Stimulated activated CD4-positive, alpha-beta T cell treated with anti-CD3 and anti-CD28 coated beads, TNF-alpha, amount 100 ng/mL, for 1 hour (primary cell): ENCODE results near the gene DST.
A peak's percentile ranks its signal among the peaks of the same experiment; 100 is the strongest.
"Not testable (repeated sequence)": the region's sequence is repeated elsewhere in the genome, so short reads cannot be mapped to it uniquely, and the experiment has no call there.

Experiments
- DNase-seq, 3 donors: peaks; one replicate each; pipeline ENCODE4 v3.0.0-alpha.2; 2020; ENCODE audit warnings: low read depth in 3 of 3, low spot score in 1 of 3

DST gene

DNA sequence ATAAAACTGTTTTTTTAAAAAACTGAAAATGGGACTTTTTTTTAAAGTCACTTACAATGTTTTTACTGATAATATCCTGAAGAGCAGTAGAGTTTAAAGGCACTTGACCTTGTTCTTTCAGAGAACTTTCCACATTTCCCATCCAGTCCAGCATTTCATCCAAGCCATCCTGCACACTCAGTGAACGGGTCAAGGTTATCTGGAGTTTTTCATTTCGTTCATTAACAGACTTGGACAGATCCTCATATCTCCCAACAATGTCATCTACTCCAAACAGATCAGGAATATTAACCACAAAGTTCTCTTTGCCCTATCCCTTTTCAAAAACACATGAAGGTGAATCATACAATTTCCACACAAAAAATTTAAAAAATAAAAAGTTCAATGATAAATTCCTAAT lies 69.1 kb downstream of the DST start:
- no peak for DNase-seq

DNA sequence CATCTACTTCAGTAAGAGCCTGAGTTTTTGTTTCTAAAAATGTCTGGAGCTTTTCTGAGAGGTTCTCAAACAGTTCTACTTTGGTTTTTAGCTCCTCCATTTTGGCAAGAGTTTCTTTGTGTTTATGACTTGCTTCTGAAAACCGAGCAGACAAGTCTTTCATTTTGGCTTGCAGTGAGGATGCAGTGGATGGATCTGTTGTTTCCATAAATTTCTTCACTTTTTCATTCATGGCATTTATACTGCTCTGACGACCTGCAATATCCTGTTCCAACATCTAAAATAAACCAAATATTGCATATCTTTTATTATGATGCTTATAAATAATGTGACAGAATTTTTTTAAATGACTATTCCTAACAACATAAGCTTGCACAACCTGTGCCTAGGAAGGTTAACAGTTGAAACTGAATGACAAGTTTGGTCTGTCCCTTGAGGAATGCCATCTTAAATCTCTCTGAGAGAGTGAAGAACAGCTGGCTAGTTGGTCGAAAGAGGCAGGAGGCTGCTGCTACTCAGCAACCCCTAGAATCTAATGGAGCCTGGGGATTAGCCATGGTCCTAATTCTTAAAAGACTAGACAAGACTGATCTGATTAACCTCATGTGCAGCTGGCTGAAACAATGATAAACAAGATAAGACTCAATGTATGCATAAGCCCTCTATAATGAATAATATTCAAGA lies 69.8 kb downstream of the DST start:
- DNase-seq: no peak

DNA sequence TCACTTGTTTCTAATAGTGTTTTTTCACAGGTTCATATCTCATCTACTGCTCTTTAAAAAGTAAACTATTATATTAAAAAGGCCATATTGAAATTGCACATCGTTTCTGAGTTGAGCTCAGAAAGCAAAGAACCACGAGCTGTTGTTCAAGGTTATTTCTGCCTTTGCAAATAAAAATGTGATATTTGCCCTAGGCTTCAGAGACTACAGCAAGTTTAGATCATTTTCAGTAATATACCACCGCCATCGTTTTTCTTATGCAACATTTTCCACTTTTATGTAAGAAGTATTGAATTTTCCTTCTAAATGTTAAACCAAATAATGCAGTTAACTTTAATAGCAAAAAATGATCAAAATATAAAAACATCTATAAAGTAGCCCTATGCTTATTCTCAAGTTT lies 71.1 kb downstream of the DST start:
- no peak for DNase-seq

DNA sequence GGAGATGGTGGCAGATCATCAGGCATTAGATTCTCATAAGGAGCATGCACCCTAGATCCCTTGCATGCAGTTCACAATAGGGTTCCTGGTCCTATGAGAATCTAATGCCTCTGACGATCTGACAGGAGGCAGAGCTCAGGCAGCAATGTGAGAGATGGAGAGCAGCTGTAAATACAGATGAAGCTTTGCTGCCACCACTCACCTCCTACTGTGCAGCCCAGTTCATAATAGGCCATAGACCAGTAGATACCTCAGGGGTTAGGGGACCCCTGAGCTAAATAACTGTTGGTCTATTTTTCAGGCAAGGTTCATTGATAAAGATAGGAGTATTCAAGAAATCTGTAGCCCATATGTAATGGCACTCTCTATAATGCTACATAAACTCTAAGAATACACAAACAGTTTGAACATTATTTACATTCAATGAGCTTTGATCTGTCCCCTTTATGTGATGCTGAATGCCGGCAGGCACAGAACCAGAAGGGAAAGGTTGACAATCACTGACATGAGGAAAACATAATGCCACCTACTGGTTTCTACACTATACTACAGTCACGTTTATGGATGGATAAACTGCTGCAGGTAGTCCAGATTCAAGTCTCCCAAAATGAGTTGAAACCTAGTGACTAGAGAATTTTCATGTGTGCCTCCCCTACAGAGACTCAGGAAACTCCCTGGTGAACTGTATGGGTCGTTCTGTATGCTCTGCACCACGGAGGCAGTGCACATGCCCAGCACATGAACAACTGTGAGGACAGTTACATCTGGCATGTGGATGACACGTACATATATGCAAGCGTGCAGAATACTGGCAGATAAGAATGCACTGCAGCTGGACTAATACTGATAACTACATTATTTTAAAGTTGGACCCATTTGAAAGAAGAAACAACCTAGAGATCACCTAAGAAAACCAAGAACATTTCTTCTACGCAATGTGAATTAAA lies 72.0 kb downstream of the DST start:
- no peak for DNase-seq

DNA sequence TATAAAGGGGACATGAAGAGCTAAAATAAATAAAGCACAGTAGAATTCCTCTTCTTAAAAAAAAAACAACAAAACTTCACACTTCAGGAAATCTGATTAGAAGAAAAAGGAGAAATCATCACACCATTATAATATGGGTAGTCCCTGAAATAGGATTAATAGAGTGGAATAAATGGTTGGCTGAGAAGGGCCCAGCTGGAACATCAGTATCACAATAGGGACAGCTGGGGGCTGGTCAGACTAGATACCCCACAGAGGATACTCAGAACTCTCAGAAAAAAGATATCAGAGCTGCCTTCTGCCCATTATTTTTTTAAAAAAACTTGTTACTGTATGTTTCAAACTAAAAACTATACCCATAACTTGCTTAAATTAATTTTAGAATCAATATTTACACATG lies 75.2 kb downstream of the DST start:
- no peak for DNase-seq

DNA sequence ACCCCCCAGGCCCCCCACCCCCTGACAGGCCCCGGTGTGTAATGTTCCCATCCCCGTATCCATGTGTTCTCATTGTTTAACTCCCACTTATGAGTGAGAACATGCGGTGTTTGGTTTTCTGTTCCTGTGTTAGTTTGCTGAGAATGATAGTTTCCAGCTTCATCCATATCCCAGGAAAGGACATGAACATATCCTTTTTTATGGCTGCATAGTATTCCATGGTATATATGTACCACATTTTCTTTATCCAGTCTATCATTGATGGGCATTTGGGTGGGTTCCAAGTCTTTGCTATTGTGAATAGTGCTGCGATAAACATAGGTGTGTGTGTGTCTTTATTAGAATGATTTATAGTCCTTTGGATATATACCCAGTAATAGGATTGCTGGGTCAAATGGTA lies 80.0 kb downstream of the DST start:
- DNase-seq: not testable (repeated sequence)

DNA sequence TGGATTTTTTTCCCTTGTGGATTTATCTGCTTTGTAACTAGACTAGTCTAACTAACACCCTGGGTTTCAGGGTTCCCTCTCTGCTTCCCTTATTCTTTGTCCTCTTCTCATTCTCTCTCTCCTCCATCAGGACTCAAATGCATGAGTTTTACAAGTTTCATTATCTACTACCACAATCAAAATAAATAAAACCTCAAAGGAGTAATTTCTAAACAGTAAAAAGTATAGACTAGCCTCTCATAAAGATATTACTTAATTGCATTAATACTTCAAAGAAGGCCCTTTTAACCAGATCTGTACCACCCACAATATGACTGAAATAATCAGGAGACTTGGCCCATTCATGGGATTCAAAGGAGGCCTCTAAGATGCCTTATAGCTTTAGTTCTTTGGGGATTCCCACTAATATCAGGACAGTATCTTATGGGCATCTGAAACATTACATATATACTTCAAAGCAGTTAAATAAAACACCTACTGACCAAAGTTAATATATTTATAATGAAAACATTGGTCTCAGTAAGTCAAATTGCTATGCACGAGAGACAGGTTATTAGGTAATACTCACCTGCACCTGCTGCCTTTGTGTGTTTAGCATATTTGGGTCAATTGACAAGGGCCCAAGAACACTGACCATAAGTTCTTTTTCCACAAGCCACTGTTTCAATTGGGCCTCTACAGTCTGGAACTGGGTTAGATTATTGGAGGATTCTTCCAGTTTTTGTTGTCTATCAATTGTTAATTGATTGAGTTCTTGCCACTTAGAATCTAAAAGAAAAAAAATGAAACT lies 85.7 kb downstream of the DST start:
- no peak for DNase-seq

DNA sequence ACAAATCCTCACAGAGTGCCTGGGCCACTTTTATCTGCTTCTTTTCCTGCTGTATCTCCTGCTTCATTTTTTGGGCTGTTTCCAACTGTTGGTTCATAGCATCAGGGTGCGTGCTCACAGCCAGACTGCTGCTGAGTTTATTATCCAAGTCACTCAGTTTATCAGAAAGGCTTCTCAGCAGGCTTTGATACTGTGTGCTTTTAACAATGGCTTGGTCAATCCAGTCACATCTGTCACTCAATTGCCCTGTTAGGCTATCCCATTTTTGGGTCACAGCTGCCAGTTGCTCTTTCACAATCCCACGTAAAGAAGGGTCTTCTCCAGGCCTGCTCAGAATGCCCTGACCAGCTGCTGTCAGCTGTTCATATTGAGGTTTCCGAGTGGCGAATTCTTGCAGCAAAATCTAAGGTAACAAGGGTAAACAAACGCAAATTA lies 87.2 kb downstream of the DST start:
- DNase-seq: no peak

DNA sequence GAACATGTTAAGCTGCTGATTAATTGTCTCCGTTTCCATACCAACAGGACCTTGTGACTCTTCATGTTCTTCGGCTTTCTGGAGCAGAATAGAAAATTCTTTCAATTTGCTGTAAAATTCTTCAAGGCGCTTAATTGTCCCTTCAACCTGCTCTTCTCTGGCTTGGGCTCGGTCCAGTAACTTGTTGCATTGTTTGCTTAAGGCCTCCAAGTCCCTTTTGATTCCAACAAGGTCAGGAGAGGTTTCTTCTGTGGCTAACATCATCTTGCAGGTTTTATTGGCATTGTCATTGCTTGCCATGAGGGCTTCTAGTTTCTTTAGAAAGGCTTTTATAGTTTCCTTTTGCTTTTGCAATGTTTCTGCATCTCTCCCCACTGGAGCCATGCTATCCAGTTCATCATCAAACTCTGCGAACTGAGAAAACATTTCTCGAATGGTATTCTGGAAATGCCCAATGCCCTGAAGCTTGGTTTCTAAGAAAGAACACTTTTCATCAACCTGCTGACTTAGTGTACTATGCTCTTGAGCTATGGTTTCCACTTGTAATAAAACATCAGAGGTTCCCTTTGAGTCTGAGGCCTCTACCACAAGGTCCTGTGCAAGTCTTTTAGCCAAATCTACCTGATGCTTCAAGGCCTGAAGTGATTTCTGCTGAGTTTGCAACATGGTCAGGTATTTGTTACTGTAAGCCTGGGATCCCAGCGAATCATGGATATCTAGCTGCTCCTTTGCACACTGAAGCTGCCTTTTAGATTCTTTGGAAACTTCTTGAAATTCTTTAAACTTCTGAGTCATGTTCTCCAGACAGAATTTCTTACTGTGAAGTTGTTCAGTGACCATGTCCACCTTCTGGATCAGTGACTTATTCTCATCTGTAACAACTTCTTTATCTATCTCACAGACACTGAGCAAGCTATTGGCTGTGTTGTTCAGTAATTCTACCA lies 90.2 kb downstream of the DST start:
- DNase-seq: no peak

DNA sequence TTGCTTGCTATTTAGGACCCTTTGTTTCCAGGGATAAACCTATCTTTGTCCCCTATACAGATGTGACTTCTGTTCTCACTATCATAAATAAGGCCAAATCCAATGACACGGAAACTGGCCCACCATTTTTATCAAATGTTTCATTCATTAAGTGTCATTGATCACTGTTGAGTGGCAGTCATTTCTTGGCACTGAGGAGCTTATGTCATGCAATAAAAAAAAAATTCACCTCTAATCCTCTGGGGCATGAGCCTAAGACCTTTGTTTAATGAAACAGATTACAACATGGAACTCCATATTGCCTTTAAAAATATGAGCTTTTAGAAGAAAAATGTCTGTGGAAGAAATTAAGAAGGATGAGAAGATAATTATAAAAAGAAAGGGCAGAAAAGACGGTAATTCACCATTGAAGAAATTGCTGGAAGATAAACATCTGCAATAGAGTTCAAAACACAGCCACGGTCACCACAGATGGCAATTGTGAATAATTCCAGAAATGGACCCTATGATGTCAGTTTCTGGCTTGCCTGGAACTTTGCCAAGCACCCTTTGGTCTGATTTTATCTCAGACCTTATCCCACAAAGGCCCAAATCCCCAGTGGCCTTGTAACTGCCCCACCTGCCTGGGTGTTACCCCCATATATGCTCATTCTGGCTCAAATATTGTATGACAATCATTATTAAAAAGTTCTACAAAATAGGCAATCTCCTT lies 91.1 kb downstream of the DST start:
- no peak for DNase-seq

DNA sequence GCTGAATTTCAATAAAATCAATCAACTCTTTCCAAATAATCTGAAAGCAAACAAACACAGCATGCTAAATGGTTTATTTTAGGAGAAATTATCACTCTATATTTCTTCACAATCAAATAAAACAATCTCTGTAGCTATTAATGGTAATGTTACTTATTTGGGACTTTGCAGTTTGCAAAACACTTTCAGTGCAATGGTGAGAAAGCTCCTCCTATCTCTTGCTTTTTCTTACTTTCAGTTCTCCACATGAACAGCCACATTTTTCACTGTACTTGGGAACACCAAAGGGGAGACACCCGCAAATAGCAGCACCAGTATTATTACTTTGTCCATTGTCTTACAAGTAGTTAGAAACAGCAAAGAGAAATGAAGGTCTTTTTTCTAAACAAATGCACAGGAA lies 92.4 kb downstream of the DST start:
- DNase-seq: no peak

DNA sequence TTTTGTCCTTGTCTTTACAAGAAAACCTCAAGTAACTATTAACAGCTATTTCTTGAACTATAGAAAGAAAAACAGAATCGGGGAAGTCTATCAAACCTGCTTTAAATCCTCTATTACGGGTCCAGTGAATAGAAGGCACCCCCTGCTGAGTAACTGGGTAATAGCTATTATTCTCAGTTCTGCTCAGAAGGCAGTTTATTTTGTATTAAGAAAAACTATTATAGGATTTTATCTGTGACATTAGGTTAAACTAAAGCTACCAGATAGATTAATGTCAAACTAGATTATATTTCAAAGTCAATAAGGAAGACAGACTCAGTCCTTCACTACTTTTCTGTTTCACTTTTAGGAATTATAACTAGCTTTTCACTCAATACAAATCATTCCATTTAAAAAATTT lies 93.7 kb downstream of the DST start:
- DNase-seq: no peak

DNA sequence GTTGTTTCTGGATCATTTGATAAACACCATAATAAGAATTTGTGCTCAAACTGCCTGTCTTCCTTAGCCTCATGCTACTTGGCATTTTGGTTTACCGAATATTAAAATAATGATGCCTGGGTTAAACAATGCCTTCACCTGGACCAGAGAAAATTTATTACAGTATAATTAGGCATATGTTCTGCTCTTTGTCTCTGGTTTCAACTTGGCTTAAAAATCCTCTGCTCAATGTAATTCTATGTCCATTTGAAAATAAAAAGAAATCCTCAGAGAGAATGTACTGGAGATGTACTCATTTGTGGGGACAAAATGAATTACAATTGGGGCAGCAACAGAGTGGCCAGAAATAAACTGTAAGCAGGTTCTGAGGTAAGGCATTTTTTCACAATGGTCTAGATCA lies 95.0 kb downstream of the DST start:
- no peak for DNase-seq

DNA sequence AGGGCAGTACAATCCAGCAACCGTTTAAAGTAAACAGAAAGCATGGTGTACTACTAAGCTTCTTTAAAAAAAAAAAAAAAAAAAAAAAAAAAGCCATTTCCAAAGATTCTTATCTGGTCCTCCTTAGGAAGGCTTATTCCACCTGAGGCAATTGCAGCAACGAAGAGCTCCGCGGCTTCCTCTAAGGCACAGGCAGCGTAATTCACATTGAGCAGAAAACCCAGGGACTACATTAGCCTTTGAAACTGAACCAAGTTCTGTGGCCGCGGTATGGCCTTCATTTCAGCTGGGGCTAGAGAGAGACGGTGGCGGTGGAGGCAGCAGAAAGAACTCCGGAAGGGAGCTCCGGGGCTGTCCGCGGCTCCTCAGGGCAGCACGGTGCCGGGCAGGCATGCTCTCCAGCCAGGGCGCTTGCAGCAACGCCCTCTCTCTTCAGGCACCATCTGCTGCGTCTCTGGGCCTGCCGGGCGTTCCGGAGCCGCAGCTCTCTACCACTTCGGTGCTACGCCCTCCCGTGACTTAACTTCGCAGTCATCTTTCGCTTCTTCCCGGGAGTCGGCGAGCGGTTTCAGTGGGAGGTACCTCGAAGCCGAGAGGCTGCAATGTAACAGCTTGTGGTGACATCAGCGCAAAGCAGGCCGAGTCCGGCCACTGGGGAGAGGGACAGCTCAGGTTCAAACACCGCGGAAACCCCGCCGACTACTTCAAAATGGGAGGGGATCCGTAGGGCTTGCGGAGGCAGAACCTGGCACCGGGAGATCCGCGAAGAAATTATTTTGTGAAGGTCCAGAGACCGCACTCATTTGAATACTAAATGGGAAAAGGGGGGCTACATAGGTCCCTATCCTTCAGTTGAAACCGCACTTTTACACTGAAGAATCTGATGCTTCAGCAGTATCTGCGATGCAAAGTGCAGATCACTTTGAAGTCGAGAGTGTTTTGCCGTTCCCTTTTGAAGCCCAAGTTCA lies 100.0 kb downstream of the DST start:
- peak; percentile 6 to 49 (median 9) for DNase-seq

DNA sequence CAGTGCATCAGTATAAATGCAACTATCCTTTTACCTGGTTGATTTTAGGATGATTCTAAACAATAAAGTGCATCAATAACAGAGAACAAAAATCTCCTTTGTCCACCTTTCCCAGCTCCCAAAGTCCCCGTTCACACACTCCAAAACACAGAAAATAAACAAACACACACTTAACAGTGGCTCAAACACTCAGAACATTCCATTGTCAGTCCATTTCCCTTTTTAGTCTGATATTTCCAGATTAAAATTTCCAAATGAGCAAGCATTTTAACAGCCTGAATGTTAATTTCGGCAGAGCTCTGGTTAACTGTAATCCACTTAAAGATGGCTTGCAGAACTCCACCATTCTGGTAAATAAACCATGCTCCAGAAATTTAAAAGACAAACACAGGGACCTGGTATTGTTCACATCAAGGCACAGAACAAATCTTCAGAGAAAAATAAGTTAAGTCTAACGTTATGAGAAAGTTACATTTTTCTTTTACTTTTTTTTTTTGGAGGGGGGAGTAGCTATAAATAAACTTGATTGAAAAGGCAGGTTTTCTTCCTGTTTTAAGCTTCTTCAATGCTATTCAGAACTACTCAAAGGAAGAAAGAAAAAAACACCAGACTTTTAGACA lies 100.8 kb downstream of the DST start:
- DNase-seq: no peak

DNA sequence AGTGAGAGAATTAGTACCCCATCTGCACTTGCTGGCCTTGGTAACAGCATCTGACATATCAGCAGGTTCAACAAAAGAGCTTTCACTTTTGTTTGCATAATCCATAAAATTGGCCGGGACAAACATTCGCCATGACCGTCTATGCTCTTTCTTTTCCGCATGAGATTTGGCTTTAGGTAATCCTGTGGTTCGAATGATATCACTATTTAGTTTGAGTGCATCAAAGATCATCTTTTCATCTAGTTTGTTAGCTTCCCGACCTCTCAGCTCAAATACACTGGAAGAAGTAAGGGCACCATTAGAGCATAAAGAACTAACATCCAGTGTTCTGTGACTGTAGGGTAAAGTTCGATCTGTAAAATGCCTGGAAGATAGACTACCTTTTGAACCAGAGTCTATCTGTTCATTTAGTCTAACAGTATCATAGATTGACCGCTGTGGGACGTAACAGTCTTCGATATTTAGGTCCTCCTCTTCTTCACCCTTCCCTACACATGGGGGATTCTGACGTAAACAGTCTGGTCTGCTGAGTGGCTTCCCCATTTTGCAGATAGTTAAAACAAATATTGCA lies 101.6 kb downstream of the DST start:
- DNase-seq: no peak

DNA sequence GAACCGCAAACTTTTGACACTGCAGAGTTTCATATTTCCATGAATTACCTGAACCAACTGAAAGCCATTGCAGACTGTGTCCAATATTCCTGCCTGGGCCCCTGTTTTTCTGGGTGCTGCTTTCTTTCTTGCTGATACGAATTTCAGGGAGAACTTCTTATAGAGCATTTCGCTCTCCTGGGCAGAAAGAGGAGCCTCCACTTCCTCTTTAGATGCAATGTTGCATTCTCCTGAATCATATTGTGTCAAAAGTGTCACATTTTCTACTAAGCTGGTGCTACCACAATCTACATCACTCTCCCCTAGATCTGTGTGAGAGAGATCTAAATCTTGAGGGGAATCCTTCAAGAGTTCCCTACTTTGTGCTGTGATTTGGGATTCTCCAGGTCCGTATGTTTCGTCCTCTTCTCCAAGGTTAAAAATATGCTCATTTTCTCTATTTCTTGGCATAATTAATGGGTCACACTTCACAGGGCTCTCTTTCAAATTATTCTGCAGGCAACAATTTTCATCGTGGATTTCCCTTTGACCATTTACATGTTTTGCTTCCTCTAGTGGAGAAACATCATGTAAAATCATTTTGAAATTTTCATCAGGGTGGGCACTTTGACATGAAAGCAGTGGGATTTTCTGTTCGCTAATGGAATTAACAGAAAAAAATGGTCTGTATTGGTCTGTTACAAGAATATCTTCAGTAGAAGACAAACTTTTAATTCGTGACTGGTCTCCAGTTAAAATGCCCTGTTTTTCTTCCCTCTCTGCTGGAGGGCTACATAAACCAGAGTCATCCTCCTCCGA lies 102.3 kb downstream of the DST start:
- no peak for DNase-seq
